CD4-positive, CD25-positive, alpha-beta regulatory T cell (primary cell): ENCODE data around the gene SEZ6. TPM values are rescaled to one million over a fixed set of nuclear protein-coding genes. Genes with fewer than 3 reads are reported as not detected.

Experiments
- ATAC-seq, 2 donors: fragments of 150-1000 bp; cut with Tn5 transposase; one replicate each; pipeline ENCODE4 v1.10.0; 2021; ENCODE audit warnings: low read depth in 2 of 2, moderate number of reproducible peaks in 2 of 2, moderate library complexity in 1 of 2
- DNase-seq, 3 donors: peaks; one replicate each; pipeline versions ENCODE4 v3.0.0 to v3.0.0-alpha.2; 2012 to 2022; ENCODE audit warnings: mixed read lengths in 1 of 3
- H3K27ac ChIP-seq: one replicate; pipeline ENCODE4 v1.7.0; 2013; ENCODE audit warnings: mild to moderate bottlenecking, low read length; ENCODE audit not compliant: insufficient read depth, poor library complexity, severe bottlenecking
- H3K27me3 ChIP-seq: one replicate; pipeline ENCODE4 v1.7.0; 2013; ENCODE audit warnings: low read length; ENCODE audit not compliant: control insufficient read depth, insufficient read depth
- H3K36me3 ChIP-seq: one replicate; pipeline ENCODE4 v1.7.0; 2013; ENCODE audit warnings: mild to moderate bottlenecking, low read length, moderate library complexity; ENCODE audit not compliant: control insufficient read depth, insufficient read depth
- H3K4me1 ChIP-seq: 2 replicates; pipeline ENCODE4 v1.7.0; 2013; ENCODE audit warnings: mild to moderate bottlenecking, low read length; ENCODE audit not compliant: insufficient read depth, control insufficient read depth, poor library complexity, severe bottlenecking
- H3K4me3 ChIP-seq: one replicate; pipeline ENCODE4 v1.7.0; 2013; ENCODE audit warnings: low read depth, mild to moderate bottlenecking, low read length, moderate library complexity
- H3K9me3 ChIP-seq, 2 experiments: 1 replicate in 1 of 2; 2 replicates in 1 of 2; pipeline ENCODE4 v1.7.0; 2013; ENCODE audit warnings: low read length in 2 of 2, mild to moderate bottlenecking in 1 of 2, moderate library complexity in 1 of 2; ENCODE audit not compliant: control insufficient read depth in 2 of 2
- H3K27ac Mint-ChIP-seq, 3 donors: one replicate each; pipeline ENCODE4 v1.8.0; 2020 to 2022; ENCODE audit warnings: mild to moderate bottlenecking in 3 of 3, mixed read lengths in 3 of 3, moderate library complexity in 2 of 3
- H3K27me3 Mint-ChIP-seq: one replicate; pipeline ENCODE4 v1.8.0; 2022; ENCODE audit warnings: mild to moderate bottlenecking, mixed read lengths
- H3K36me3 Mint-ChIP-seq: one replicate; pipeline ENCODE4 v1.8.0; 2020; ENCODE audit warnings: mixed read lengths
- H3K4me1 Mint-ChIP-seq, 4 donors: one replicate each; pipeline ENCODE4 v1.8.0; 2020 to 2022; ENCODE audit warnings: mixed read lengths in 4 of 4, mild to moderate bottlenecking in 1 of 4
- H3K4me3 Mint-ChIP-seq, 4 donors: one replicate each; pipeline ENCODE4 v1.8.0; 2020 to 2022; ENCODE audit warnings: mild to moderate bottlenecking in 4 of 4, mixed read lengths in 4 of 4, moderate library complexity in 3 of 4
- H3K9me3 Mint-ChIP-seq, 7 donors: one replicate each; pipeline ENCODE4 v1.8.0; 2020 to 2022; ENCODE audit warnings: mixed read lengths in 7 of 7, mild to moderate bottlenecking in 3 of 7, moderate library complexity in 2 of 7
- polyA plus RNA-seq, 4 donors: library from polyadenylated mRNA; unstranded; fragments of 300-500 nt; fragmentation: Illumina TruSeq; gene quantifications; one replicate each; pipeline ENCODE4 v1.2.3, GENCODE V29; 2021
- total RNA-seq: library from RNA; stranded (reverse); gene quantifications from one replicate; pipeline ENCODE4 v1.2.3, GENCODE V29; 2022

Gene SEZ6
- total and polyA plus RNA-seq, 5 donors from 2014 or later, result 0.57 to 1.2 (median 0.76) TPM; not detected in 2

DNA sequence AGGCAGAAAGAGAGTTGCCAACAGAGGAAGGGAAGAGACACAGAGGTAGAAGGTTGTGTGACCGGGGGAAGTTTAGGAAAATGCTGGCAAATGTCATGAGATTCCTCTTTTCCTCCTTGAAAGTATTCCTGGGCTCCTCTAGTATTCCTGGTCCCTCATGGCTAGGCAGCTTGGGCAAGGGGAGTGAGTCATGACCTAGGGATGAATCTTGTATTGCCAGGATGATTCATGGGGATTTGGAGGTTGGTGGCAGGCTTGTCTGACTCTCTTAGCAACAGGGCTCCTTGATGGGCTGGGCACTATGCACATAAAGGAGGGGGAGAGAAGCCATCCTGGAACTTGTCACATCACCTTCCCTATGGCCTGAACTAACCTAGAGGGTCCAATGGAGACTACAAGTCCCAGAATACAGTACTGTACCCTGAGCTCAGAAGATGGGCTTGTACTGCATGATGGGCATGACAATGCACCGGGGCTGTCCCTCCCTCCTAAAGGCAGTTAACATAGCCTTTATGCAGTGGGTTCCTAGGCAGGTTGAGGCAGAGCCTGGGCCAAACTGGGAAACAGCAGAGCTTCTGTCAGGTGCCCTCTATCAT lies 2.1 kb upstream of the SEZ6 start:
- H3K27ac ChIP-seq, result no peak overlapping the region
- DNase-seq, result no peak
- no peak overlapping the region for H3K4me3 ChIP-seq
- no peaks in the 10 kb centered on the region for H3K9me3 ChIP-seq
- ATAC-seq, result no peak
- Mint-ChIP-seq H3K9me3 (no peaks in the 10 kb centered on the region), H3K27me3 (peaks cover 55% of the 10 kb centered on the region), H3K4me3 (no peak overlapping the region), H3K36me3 (no peaks in the 10 kb centered on the region), H3K27ac (no peak overlapping the region), H3K4me1 (peaks cover 0 to 6% (median 0%) of the 10 kb centered on the region in 4 donors)
- H3K36me3 ChIP-seq, result no peaks in the 10 kb centered on the region
- no peaks in the 10 kb centered on the region for H3K4me1 ChIP-seq
- peaks cover 23% of the 10 kb centered on the region for H3K27me3 ChIP-seq

- Histone ChIP-seq H3K9me3 (no peaks in the 10 kb centered on the region), H3K4me1 (no peaks in the 10 kb centered on the region), H3K4me3 (no peak overlapping the region), H3K27me3 (peaks cover 22% of the 10 kb centered on the region), H3K36me3 (no peaks in the 10 kb centered on the region), H3K27ac (no peak overlapping the region)
- ATAC-seq (no peak), DNase-seq (no peak)
- Mint-ChIP-seq H3K4me1 (peaks cover 0 to 6% (median 0%) of the 10 kb centered on the region in 4 donors), H3K27ac (no peak overlapping the region), H3K9me3 (no peaks in the 10 kb centered on the region), H3K27me3 (peaks cover 59% of the 10 kb centered on the region), H3K36me3 (no peaks in the 10 kb centered on the region), H3K4me3 (no peak overlapping the region)
These were observed 1.6 kb upstream of the SEZ6 start for GRCh38 chr17:29007456-29007855.

- H3K36me3 Mint-ChIP-seq, result no peaks in the 10 kb centered on the region
- Histone ChIP-seq H3K9me3 (no peaks in the 10 kb centered on the region), H3K4me3 (no peak overlapping the region), H3K27ac (no peak overlapping the region), H3K36me3 (no peaks in the 10 kb centered on the region), H3K4me1 (no peaks in the 10 kb centered on the region), H3K27me3 (peaks cover 22% of the 10 kb centered on the region)
- peaks cover 52% of the 10 kb centered on the region for H3K27me3 Mint-ChIP-seq
- DNase-seq, result no peak
- no peak for ATAC-seq
- H3K4me1 Mint-ChIP-seq, result peaks cover 0 to 6% (median 0%) of the 10 kb centered on the region in 4 donors
- no peak overlapping the region for H3K27ac Mint-ChIP-seq
- H3K9me3 Mint-ChIP-seq, result no peaks in the 10 kb centered on the region
- peak overlapping the region in 1 of 4 donors; percentile 19 for H3K4me3 Mint-ChIP-seq
These were observed 1.6 kb downstream of the SEZ6 start for GRCh38 chr17:29004081-29004692.

DNA sequence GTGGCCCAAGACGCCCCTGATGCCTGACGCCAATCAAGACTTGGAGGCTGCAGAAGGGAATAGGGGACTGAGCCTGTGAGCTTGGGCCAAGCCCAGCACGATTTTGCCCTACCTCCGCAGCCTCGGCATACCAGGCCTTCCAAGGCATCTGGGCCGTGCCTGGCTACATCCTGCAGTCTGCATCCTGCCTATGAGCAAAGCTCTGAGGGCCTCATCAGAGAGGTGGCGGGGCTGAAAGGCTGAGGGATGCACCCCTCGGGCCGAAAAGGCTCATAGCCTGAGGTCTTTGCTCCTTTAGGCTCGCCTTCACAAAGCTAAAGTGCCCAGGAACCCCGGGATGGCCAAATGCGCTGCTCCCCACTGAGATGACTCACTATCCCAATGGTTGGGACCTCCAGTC lies 2.5 kb downstream of the SEZ6 start:
- Histone ChIP-seq H3K4me3 (no peak overlapping the region), H3K27ac (no peak overlapping the region), H3K36me3 (no peaks in the 10 kb centered on the region), H3K9me3 (no peaks in the 10 kb centered on the region), H3K27me3 (peaks cover 22% of the 10 kb centered on the region), H3K4me1 (no peaks in the 10 kb centered on the region)
- DNase-seq, result no peak
- peaks cover 44% of the 10 kb centered on the region for H3K27me3 Mint-ChIP-seq
- no peak overlapping the region for H3K27ac Mint-ChIP-seq
- peaks cover 0 to 6% (median 0%) of the 10 kb centered on the region in 4 donors for H3K4me1 Mint-ChIP-seq
- H3K4me3 Mint-ChIP-seq, result no peak overlapping the region
- ATAC-seq, result no peak
- no peaks in the 10 kb centered on the region for H3K36me3 Mint-ChIP-seq
- no peaks in the 10 kb centered on the region for H3K9me3 Mint-ChIP-seq

GRCh38 chr17:29002811-29003210 lies 3.0 kb downstream of the SEZ6 start:
- Mint-ChIP-seq H3K27me3 (peaks cover 41% of the 10 kb centered on the region), H3K36me3 (no peaks in the 10 kb centered on the region), H3K9me3 (no peaks in the 10 kb centered on the region), H3K4me1 (peaks cover 0 to 6% (median 0%) of the 10 kb centered on the region in 4 donors), H3K27ac (no peak overlapping the region), H3K4me3 (no peak overlapping the region)
- Histone ChIP-seq H3K4me1 (no peaks in the 10 kb centered on the region), H3K4me3 (no peak overlapping the region), H3K27ac (no peak overlapping the region), H3K36me3 (no peaks in the 10 kb centered on the region), H3K27me3 (peaks cover 17% of the 10 kb centered on the region), H3K9me3 (no peaks in the 10 kb centered on the region)
- no peak for DNase-seq
- ATAC-seq, result no peak

GRCh38 chr17:29000973-29001372 lies 4.9 kb downstream of the SEZ6 start:
- ATAC-seq (no peak), DNase-seq (no peak)
- no peak overlapping the region for H3K27ac ChIP-seq
- no peaks in the 10 kb centered on the region for H3K9me3 ChIP-seq
- no peaks in the 10 kb centered on the region for H3K4me1 ChIP-seq
- H3K4me1 Mint-ChIP-seq, result peaks cover 0 to 3% (median 0%) of the 10 kb centered on the region in 4 donors
- no peaks in the 10 kb centered on the region for H3K36me3 ChIP-seq
- H3K27me3 Mint-ChIP-seq, result peaks cover 23% of the 10 kb centered on the region
- H3K4me3 ChIP-seq, result no peak overlapping the region
- H3K36me3 Mint-ChIP-seq, result peaks cover 4% of the 10 kb centered on the region
- H3K4me3 Mint-ChIP-seq, result no peak overlapping the region
- peaks cover 9% of the 10 kb centered on the region for H3K27me3 ChIP-seq
- no peaks in the 10 kb centered on the region for H3K9me3 Mint-ChIP-seq
- H3K27ac Mint-ChIP-seq, result no peak overlapping the region

- peaks cover 15% of the 10 kb centered on the region for H3K27me3 Mint-ChIP-seq
- H3K27ac Mint-ChIP-seq, result peak overlapping the region in 1 of 3 donors; percentile 33
- H3K36me3 Mint-ChIP-seq, result peaks cover 4% of the 10 kb centered on the region
- no peak for ATAC-seq
- H3K4me3 Mint-ChIP-seq, result no peak overlapping the region
- H3K9me3 Mint-ChIP-seq, result peaks cover 0 to 2% (median 0%) of the 10 kb centered on the region in 7 donors
- peaks cover 5% of the 10 kb centered on the region for H3K27me3 ChIP-seq
- no peaks in the 10 kb centered on the region for H3K9me3 ChIP-seq
- H3K4me3 ChIP-seq, result no peak overlapping the region
- DNase-seq, result no peak
- H3K27ac ChIP-seq, result no peak overlapping the region
- no peaks in the 10 kb centered on the region for H3K4me1 Mint-ChIP-seq
- no peaks in the 10 kb centered on the region for H3K4me1 ChIP-seq
- H3K36me3 ChIP-seq, result no peaks in the 10 kb centered on the region
These were observed 6.6 kb downstream of the SEZ6 start for GRCh38 chr17:28999206-28999605.

GRCh38 chr17:28997806-28998205 lies 8.0 kb downstream of the SEZ6 start:
- Mint-ChIP-seq H3K9me3 (peaks cover 0 to 2% (median 0%) of the 10 kb centered on the region in 7 donors), H3K4me3 (no peak overlapping the region), H3K36me3 (peaks cover 4% of the 10 kb centered on the region), H3K4me1 (no peaks in the 10 kb centered on the region), H3K27ac (no peak overlapping the region), H3K27me3 (peaks cover 7% of the 10 kb centered on the region)
- Histone ChIP-seq H3K36me3 (no peaks in the 10 kb centered on the region), H3K4me3 (no peak overlapping the region), H3K9me3 (no peaks in the 10 kb centered on the region), H3K27ac (no peak overlapping the region), H3K27me3 (no peaks in the 10 kb centered on the region), H3K4me1 (no peaks in the 10 kb centered on the region)
- ATAC-seq (no peak), DNase-seq (no peak)
